Measurements from ENCODE around the gene SYT9.

DNA sequence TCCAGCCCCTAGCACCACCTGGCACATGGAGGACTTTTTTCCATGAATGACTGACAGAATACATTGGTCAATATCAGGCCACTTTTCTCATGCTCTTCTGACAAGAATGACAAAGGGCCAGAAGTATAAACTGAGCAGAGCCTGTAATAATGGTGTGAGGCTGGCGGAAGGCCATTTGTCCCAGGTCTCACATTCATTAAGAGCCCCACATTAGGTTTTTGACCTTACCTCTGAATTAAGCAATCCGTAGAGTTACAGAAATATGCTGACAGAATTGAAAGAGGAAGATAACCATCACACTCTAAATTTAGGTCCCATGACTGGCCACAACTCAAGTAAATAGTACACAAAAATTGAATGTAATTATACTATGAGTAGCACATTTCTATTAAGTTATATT lies 55.2 kb downstream of the SYT9 start:
- TF ChIP-seq ZNF398 (tag by site-specific recombination; IDR thresholded peaks at IDR 0.05) (no peak), ZNF335 (tag by site-specific recombination; conservative IDR thresholded peaks at IDR 0.05) (no peak), ZSCAN18 (tag by site-specific recombination; IDR thresholded peaks at IDR 0.05) (no peak), EGR2 (tag by site-specific recombination; IDR thresholded peaks at IDR 0.05; ENCODE audit: low read depth) (no peak), ZNF530 (tag by site-specific recombination; IDR thresholded peaks at IDR 0.05; ENCODE audit: low read depth) (no peak), SETDB1 (IDR thresholded peaks at IDR 0.05; ENCODE audit: insufficient read length, low read length) (no peak), ZNF175 (tag by site-specific recombination; IDR thresholded peaks at IDR 0.05) (no peak), ATF2 (tag by site-specific recombination; IDR thresholded peaks at IDR 0.05; ENCODE audit: low read depth) (no peak)
- TF ChIP-seq, protein P1, sequence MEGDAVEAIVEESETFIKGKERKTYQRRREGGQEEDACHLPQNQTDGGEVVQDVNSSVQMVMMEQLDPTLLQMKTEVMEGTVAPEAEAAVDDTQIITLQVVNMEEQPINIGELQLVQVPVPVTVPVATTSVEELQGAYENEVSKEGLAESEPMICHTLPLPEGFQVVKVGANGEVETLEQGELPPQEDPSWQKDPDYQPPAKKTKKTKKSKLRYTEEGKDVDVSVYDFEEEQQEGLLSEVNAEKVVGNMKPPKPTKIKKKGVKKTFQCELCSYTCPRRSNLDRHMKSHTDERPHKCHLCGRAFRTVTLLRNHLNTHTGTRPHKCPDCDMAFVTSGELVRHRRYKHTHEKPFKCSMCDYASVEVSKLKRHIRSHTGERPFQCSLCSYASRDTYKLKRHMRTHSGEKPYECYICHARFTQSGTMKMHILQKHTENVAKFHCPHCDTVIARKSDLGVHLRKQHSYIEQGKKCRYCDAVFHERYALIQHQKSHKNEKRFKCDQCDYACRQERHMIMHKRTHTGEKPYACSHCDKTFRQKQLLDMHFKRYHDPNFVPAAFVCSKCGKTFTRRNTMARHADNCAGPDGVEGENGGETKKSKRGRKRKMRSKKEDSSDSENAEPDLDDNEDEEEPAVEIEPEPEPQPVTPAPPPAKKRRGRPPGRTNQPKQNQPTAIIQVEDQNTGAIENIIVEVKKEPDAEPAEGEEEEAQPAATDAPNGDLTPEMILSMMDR (tag by site-specific recombination; IDR thresholded peaks at IDR 0.05), result no peak
- TF ChIP-seq, protein P2, sequence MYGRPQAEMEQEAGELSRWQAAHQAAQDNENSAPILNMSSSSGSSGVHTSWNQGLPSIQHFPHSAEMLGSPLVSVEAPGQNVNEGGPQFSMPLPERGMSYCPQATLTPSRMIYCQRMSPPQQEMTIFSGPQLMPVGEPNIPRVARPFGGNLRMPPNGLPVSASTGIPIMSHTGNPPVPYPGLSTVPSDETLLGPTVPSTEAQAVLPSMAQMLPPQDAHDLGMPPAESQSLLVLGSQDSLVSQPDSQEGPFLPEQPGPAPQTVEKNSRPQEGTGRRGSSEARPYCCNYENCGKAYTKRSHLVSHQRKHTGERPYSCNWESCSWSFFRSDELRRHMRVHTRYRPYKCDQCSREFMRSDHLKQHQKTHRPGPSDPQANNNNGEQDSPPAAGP (tag by site-specific recombination; IDR thresholded peaks at IDR 0.05), result no peak
